MM.1S (cell line): ENCODE measurements around the gene NHLRC4.

ENCODE experiments used
- DNase-seq: peaks from one replicate; pipeline ENCODE4 v3.0.0-alpha.2; 2015
- H2AFZ ChIP-seq: fragments of 300-600 bp; sonication (generic); 2 replicates; pipeline ENCODE4 v1.6.0; 2016; ENCODE audit warnings: antibody characterized with exemption, low read length
- H3F3A ChIP-seq: fragments of 300-600 bp; sonication (generic); 2 replicates; pipeline ENCODE4 v1.6.1; 2016; ENCODE audit warnings: mild to moderate bottlenecking, antibody characterized with exemption, low read length, moderate library complexity, mixed read lengths; ENCODE audit not compliant: insufficient read depth
- H3K27ac ChIP-seq: fragments of 300-600 bp; sonication (generic); 2 replicates; pipeline ENCODE4 v1.5.1; 2016; ENCODE audit warnings: mild to moderate bottlenecking, low read length
- H3K27me3 ChIP-seq: fragments of 300-600 bp; sonication (generic); replicated peaks from 2 replicates; pipeline ENCODE4 v1.6.0; 2016; ENCODE audit warnings: low read length; ENCODE audit not compliant: insufficient read depth
- H3K36me3 ChIP-seq: fragments of 300-600 bp; sonication (generic); replicated peaks from 2 replicates; pipeline ENCODE4 v1.6.1; 2016; ENCODE audit warnings: mild to moderate bottlenecking, low read length, mixed read lengths; ENCODE audit not compliant: insufficient read depth
- H3K4me1 ChIP-seq: fragments of 300-600 bp; sonication (generic); 2 replicates; pipeline ENCODE4 v1.6.1; 2016; ENCODE audit warnings: low read length, mixed read lengths
- H3K4me2 ChIP-seq: fragments of 300-600 bp; sonication (generic); 2 replicates; pipeline ENCODE4 v1.6.0; 2016; ENCODE audit warnings: low read depth, low read length
- H3K4me3 ChIP-seq: fragments of 300-600 bp; sonication (generic); 2 replicates; pipeline ENCODE4 v1.5.1; 2016; ENCODE audit warnings: low read length, mixed read lengths
- H3K79me2 ChIP-seq: fragments of 300-600 bp; sonication (generic); 2 replicates; pipeline ENCODE4 v1.6.1; 2016; ENCODE audit warnings: mixed run types, low read length, mixed read lengths
- H3K9ac ChIP-seq: fragments of 300-600 bp; sonication (generic); 2 replicates; pipeline ENCODE4 v1.6.1; 2016; ENCODE audit warnings: low read length, mixed read lengths
- H3K9me2 ChIP-seq: fragments of 300-600 bp; sonication (generic); replicated peaks from 2 replicates; pipeline ENCODE4 v1.6.1; 2016; ENCODE audit warnings: mild to moderate bottlenecking, low read length, mixed read lengths; ENCODE audit not compliant: insufficient read depth
- H3K9me3 ChIP-seq: fragments of 300-600 bp; sonication (generic); replicated peaks from 2 replicates; pipeline ENCODE4 v1.6.1; 2016; ENCODE audit warnings: mild to moderate bottlenecking, low read length, mixed read lengths; ENCODE audit not compliant: insufficient read depth
- H4K20me1 ChIP-seq: fragments of 300-600 bp; sonication (generic); 2 replicates; pipeline ENCODE4 v1.6.1; 2016; ENCODE audit warnings: mild to moderate bottlenecking, low read length, moderate library complexity, mixed read lengths; ENCODE audit not compliant: insufficient read depth
- EZH2 ChIP-seq: fragments of 300-600 bp; sonication (generic); optimal IDR thresholded peaks from 2 replicates; pipeline ENCODE3; 2017; ENCODE audit warnings: low read depth, mild to moderate bottlenecking, antibody characterized with exemption, low read length, mixed read lengths
- EZH2phosphoT487 ChIP-seq: fragments of 300-600 bp; sonication (generic); IDR thresholded peaks from 2 replicates; pipeline ENCODE4 v1.6.1; 2018; ENCODE audit warnings: antibody characterized with exemption, low read length
- TF ChIP-seq, protein P1 (sequence below): fragments of 300-600 bp; sonication (generic); IDR thresholded peaks from 2 replicates; pipeline ENCODE4 v1.5.1; 2016; ENCODE audit warnings: antibody characterized with exemption, low read length, mixed read lengths

NHLRC4 gene

DNA sequence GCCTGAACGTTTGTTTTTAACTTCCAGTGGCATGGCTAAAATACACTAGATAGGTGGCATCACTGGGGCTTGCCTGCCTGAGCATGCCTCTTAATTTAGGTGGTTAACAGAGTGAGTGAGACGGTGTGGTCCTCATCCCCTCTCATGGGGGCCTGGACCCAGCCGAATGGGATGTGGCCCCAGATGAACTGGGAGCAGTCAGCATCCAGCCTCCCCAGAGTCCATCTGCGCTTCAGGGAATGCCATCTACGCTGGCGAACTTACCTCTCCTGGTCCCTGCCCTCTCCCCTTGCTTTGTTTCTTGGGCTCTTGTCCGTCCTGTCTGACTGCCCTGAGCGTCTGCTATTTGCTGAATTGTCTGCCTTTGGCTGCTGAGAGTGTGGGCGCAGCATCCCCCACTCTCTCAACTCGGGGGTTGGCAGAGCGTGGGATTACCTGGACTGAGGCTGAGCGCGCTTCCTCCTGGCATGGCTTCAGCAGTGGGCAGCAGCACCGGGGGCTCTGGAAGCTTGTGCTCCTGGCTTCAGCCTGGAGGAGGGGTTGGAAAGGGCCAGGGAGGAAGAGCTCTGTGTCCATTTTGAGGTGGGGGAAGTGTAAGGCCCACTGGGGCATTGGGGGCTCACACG lies 25.2 kb downstream of the NHLRC4 start:
- peaks cover 84% of the 10 kb centered on the region for H3K79me2 ChIP-seq
- no peaks in the 10 kb centered on the region for H3K36me3 ChIP-seq
- no peak overlapping the region for H3K27ac ChIP-seq
- TF ChIP-seq EZH2phosphoT487 (no peak), EZH2 (no peak)
- TF ChIP-seq, protein P1, sequence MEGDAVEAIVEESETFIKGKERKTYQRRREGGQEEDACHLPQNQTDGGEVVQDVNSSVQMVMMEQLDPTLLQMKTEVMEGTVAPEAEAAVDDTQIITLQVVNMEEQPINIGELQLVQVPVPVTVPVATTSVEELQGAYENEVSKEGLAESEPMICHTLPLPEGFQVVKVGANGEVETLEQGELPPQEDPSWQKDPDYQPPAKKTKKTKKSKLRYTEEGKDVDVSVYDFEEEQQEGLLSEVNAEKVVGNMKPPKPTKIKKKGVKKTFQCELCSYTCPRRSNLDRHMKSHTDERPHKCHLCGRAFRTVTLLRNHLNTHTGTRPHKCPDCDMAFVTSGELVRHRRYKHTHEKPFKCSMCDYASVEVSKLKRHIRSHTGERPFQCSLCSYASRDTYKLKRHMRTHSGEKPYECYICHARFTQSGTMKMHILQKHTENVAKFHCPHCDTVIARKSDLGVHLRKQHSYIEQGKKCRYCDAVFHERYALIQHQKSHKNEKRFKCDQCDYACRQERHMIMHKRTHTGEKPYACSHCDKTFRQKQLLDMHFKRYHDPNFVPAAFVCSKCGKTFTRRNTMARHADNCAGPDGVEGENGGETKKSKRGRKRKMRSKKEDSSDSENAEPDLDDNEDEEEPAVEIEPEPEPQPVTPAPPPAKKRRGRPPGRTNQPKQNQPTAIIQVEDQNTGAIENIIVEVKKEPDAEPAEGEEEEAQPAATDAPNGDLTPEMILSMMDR, result no peak
- H3K4me2 ChIP-seq, result no peak overlapping the region
- no peak overlapping the region for H3K9ac ChIP-seq
- no peaks in the 10 kb centered on the region for H3K9me3 ChIP-seq
- no peak for DNase-seq
- no peak overlapping the region for H3K4me3 ChIP-seq
- no peaks in the 10 kb centered on the region for H3K27me3 ChIP-seq
- H4K20me1 ChIP-seq, result no peaks in the 10 kb centered on the region
- no peaks in the 10 kb centered on the region for H3K9me2 ChIP-seq
- H3F3A ChIP-seq, result peaks cover 9% of the 10 kb centered on the region; the same call in 1 of the 2 replicates
- no peak overlapping the region for H2AFZ ChIP-seq
- H3K4me1 ChIP-seq, result peaks cover 8% of the 10 kb centered on the region

DNA sequence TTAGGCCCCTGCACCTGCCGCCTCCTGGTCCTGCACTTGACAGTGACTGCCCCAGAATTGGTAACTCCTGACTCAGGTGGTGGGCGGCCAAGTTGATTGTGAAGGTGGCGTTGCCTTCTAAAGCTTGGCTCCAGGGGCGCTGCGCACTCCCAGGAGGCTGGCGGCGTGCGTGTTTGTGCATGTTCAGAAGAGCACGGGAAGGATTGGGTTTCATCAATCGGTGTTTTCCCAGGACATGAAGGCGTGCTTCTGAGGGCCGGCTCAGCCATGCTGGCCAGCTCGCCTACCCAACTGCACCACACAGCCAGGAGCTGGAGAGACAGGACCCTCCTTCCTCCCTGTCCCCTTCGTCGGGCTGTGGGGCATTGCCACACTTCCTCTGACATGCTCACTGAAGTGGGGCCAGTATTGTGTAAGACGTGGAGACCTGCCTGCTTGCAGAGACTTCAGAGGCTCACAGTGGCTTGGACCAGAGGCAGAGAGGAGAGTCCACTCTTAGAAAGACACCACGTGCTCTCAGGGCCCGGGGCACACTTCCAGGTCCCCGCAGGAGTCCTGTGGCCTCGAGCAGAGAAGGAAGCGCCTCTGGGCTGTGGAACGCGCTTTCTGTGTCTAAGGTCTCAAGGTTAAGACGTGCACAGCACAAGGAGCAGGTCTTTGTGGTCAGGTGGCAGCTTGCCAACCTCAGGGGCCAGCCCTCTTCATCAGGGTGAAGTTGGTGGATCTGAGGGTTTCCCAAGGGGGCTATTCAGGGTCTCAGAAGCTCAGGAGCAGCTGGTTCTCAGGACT lies 25.9 kb downstream of the NHLRC4 start:
- H3K4me2 ChIP-seq, result no peak overlapping the region
- TF ChIP-seq, protein P1, result no peak
- TF ChIP-seq EZH2phosphoT487 (no peak), EZH2 (no peak)

DNA sequence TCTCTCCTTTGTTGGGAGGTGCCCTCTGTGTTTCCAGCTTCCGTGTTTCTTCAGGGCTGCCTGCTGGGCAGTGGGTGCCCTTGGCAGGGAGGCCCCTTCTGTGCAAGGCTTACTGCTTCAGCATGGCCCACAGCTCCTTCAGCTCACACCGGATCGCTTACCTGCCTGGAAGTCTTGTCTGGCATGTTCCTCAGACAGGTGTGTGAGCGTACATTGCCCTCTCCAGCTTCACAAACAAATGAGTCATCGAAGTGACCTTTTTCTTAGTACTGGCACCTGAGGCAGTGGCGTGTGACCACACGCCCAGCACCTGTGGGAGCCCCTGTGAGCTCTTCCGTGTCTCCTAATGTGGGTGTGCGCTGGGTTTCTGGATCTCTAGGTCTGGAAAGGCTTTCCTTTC lies 26.6 kb downstream of the NHLRC4 start:
- TF ChIP-seq EZH2 (no peak), EZH2phosphoT487 (no peak)
- TF ChIP-seq, protein P1, result no peak
- no peak overlapping the region for H3K27ac ChIP-seq
- no peaks in the 10 kb centered on the region for H3K4me1 ChIP-seq
- H3K4me2 ChIP-seq, result no peak overlapping the region
- no peaks in the 10 kb centered on the region for H3K9me3 ChIP-seq
- H2AFZ ChIP-seq, result no peak overlapping the region
- DNase-seq, result no peak
- no peak overlapping the region for H3K4me3 ChIP-seq
- H3K36me3 ChIP-seq, result no peaks in the 10 kb centered on the region
- peaks cover 74% of the 10 kb centered on the region for H3K79me2 ChIP-seq
- no peak overlapping the region for H3K9ac ChIP-seq
- H3F3A ChIP-seq, result peaks cover 4% of the 10 kb centered on the region; the same call in 1 of the 2 replicates
- H4K20me1 ChIP-seq, result no peaks in the 10 kb centered on the region
- H3K27me3 ChIP-seq, result no peaks in the 10 kb centered on the region
- H3K9me2 ChIP-seq, result no peaks in the 10 kb centered on the region

More for the DNA sequence above, 25.9 kb downstream of the NHLRC4 start:
- no peaks in the 10 kb centered on the region for H3K9me3 ChIP-seq
- H3K27me3 ChIP-seq, result no peaks in the 10 kb centered on the region
- no peaks in the 10 kb centered on the region for H4K20me1 ChIP-seq
- H3K36me3 ChIP-seq, result no peaks in the 10 kb centered on the region
- peaks cover 9% of the 10 kb centered on the region; the same call in 1 of the 2 replicates for H3F3A ChIP-seq
- no peak overlapping the region for H3K27ac ChIP-seq
- H3K9me2 ChIP-seq, result no peaks in the 10 kb centered on the region
- H3K79me2 ChIP-seq, result peaks cover 81% of the 10 kb centered on the region
- H3K4me1 ChIP-seq, result peaks cover 3% of the 10 kb centered on the region
- no peak overlapping the region for H3K4me3 ChIP-seq
- H3K9ac ChIP-seq, result no peak overlapping the region
- no peak overlapping the region for H2AFZ ChIP-seq
- DNase-seq, result no peak
